Mammary epithelial cell (primary cell): ENCODE results near the gene GTPBP4.

Experiments used
- EZH2 ChIP-seq: IDR thresholded peaks from 2 replicates; pipeline ENCODE4 v1.6.1; 2012; ENCODE audit warnings: low read length, inconsistent platforms, borderline replicate concordance
- TF ChIP-seq, protein P1 (sequence below), 2 donors: IDR thresholded peaks in 1 of 2; conservative IDR thresholded peaks in 1 of 2; 2 replicates each; pipeline ENCODE4 v1.5.1; 2011 to 2012; ENCODE audit warnings: inconsistent platforms in 2 of 2, low read length in 2 of 2, mild to moderate bottlenecking in 2 of 2, control low read depth in 1 of 2, low read depth in 1 of 2; ENCODE audit not compliant: insufficient read depth in 1 of 2; ENCODE audit errors: extremely low read depth in 1 of 2

DNA sequence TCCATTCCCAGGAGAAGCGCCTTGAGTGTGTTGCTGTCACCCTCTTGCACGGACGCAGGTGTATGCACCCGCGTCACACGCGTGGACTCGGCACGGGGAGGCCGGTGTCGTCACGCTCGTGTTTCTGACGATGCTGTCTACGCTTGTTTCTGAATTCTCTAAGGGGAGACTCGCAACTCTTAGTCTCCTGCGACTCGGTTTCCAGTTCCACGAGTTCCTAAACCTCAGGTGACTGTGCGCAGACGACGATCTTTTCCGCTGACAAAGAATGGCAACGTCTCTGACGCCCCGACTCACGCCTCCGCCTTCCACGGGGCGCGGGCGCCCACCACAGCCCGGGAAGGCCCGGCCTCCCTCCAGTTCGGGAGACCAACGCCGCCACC, 60.1 kb downstream of the GTPBP4 start:
- TF ChIP-seq, protein P1, sequence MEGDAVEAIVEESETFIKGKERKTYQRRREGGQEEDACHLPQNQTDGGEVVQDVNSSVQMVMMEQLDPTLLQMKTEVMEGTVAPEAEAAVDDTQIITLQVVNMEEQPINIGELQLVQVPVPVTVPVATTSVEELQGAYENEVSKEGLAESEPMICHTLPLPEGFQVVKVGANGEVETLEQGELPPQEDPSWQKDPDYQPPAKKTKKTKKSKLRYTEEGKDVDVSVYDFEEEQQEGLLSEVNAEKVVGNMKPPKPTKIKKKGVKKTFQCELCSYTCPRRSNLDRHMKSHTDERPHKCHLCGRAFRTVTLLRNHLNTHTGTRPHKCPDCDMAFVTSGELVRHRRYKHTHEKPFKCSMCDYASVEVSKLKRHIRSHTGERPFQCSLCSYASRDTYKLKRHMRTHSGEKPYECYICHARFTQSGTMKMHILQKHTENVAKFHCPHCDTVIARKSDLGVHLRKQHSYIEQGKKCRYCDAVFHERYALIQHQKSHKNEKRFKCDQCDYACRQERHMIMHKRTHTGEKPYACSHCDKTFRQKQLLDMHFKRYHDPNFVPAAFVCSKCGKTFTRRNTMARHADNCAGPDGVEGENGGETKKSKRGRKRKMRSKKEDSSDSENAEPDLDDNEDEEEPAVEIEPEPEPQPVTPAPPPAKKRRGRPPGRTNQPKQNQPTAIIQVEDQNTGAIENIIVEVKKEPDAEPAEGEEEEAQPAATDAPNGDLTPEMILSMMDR (conservative IDR thresholded peaks at IDR 0.05 in 1 of 2, IDR thresholded peaks at IDR 0.05 in 1 of 2; ENCODE audit: extremely low read depth in 1 of 2, insufficient read depth in 1 of 2, low read depth in 1 of 2, low read length in 2 of 2), result no peak
- no peak for TF ChIP-seq EZH2
